K562 (cell line): ENCODE results near the gene FNDC11. TPM values are rescaled to one million over a fixed set of nuclear protein-coding genes. Genes with fewer than 3 reads are reported as not detected.

Experiments used
- ATAC-seq: fragments of 200-7000 bp; cut with Tn5 transposase; 3 replicates; pipeline ENCODE4 v1.9.1; 2020; ENCODE audit warnings: moderate library complexity
- BruUV-seq: library from RNA; stranded (reverse); fragments of 400-500 nt; replicated peaks from 2 replicates; lab custom pipeline; 2021; lab: Mats Ljungman, UMichigan
- CTCF ChIA-PET: fragments of 300-600 bp; formaldehyde crosslinking; extraction: SDS; loops from one replicate; lab custom pipeline; 2021; ENCODE audit warnings: low intra/inter-chr PET ratio; lab: Yijun Ruan, JAX
- POLR2A ChIA-PET: fragments of 300-600, 350-650 bp; sonication (Branson Sonifier 250); formaldehyde crosslinking; extraction: SDS; loops from one replicate; lab custom pipeline; 2021; ENCODE audit warnings: antibody characterized with exemption, inconsistent platforms; lab: Yijun Ruan, JAX
- DNase-seq, 4 experiments: peaks; one replicate each; pipeline versions ENCODE4 v3.0.0 to v3.0.0-alpha.2; 2011 to 2018; ENCODE audit warnings: low spot score in 3 of 4, mixed read lengths in 3 of 4; ENCODE audit errors: extremely low read depth in 1 of 4
- FAIRE-seq: peaks from 2 replicates; lab custom pipeline; 2011; peaks lifted over from hg19 to GRCh38; lab: Jason Lieb, UNC
- H2AFZ ChIP-seq: 2 replicates; pipeline ENCODE4 v1.6.0; 2011; ENCODE audit warnings: low read depth, low read length, control low read depth, inconsistent platforms
- H3K27ac ChIP-seq: fragments of 200-600 bp; 3 replicates; pipeline ENCODE4 v1.8.0; 2011; ENCODE audit warnings: low read depth, mild to moderate bottlenecking, control low read depth, inconsistent platforms, low read length, moderate library complexity, mixed read lengths; ENCODE audit errors: extremely low read depth
- H3K27me3 ChIP-seq, 2 experiments: fragments of 300-600 bp in 1 of 2; 2 replicates in 1 of 2; 3 replicates in 1 of 2; pipeline versions ENCODE4 v1.6.0 to v1.8.0; 2011; ENCODE audit warnings: inconsistent platforms in 2 of 2, low read length in 2 of 2, mild to moderate bottlenecking in 1 of 2, mixed read lengths in 1 of 2, moderate library complexity in 1 of 2; ENCODE audit not compliant: control insufficient read depth in 2 of 2, insufficient read depth in 2 of 2
- H3K36me3 ChIP-seq: fragments of 300-600 bp; 3 replicates; pipeline ENCODE4 v1.8.0; 2011; ENCODE audit warnings: mild to moderate bottlenecking, low read length, inconsistent platforms; ENCODE audit not compliant: control insufficient read depth, insufficient read depth
- H3K4me1 ChIP-seq, 2 experiments: fragments of 200-600 bp in 1 of 2; replicated peaks in 1 of 2; 2 replicates in 1 of 2; 3 replicates in 1 of 2; pipeline versions ENCODE4 v1.5.1 to v1.8.0; 2011; ENCODE audit warnings: inconsistent platforms in 2 of 2, low read length in 2 of 2, mild to moderate bottlenecking in 1 of 2, mixed read lengths in 1 of 2, moderate library complexity in 1 of 2; ENCODE audit not compliant: control insufficient read depth in 2 of 2, insufficient read depth in 2 of 2
- H3K4me2 ChIP-seq: 2 replicates; pipeline ENCODE4 v1.6.1; 2011; ENCODE audit warnings: low read length, control low read depth, inconsistent platforms, mixed read lengths; ENCODE audit not compliant: insufficient read depth
- H3K4me3 ChIP-seq: fragments of 200-600 bp; sonication (generic), shearing (Covaris generic); 2 replicates; pipeline ENCODE4 v1.5.1; 2016; ENCODE audit warnings: control low read depth, inconsistent platforms
- H3K79me2 ChIP-seq: fragments of 200-600 bp; 3 replicates; pipeline ENCODE4 v1.8.0; 2011; ENCODE audit warnings: low read length, inconsistent platforms; ENCODE audit not compliant: control insufficient read depth, insufficient read depth
- H3K9ac ChIP-seq, 2 experiments: 2 replicates each; pipeline versions ENCODE4 v1.6.0 to v1.6.1; 2011; ENCODE audit warnings: low read depth in 2 of 2, low read length in 2 of 2, control low read depth in 1 of 2, inconsistent platforms in 1 of 2, mild to moderate bottlenecking in 1 of 2, mixed read lengths in 1 of 2; ENCODE audit not compliant: insufficient read depth in 1 of 2
- H3K9me1 ChIP-seq: one replicate; pipeline ENCODE4 v1.6.0; 2011; ENCODE audit warnings: inconsistent platforms, mild to moderate bottlenecking, low read length, moderate library complexity; ENCODE audit not compliant: control insufficient read depth, insufficient read depth
- H3K9me3 ChIP-seq: replicated peaks from 2 replicates; pipeline ENCODE4 v1.5.1; 2011; ENCODE audit warnings: low read depth, low read length, inconsistent platforms; ENCODE audit not compliant: control insufficient read depth, insufficient read depth
- H4K20me1 ChIP-seq: replicated peaks from 2 replicates; pipeline ENCODE4 v1.6.1; 2011; ENCODE audit warnings: low read length, inconsistent platforms, mixed read lengths; ENCODE audit not compliant: control insufficient read depth, insufficient read depth
- CCNT2 ChIP-seq: IDR thresholded peaks from 2 replicates; pipeline ENCODE4 v1.6.1; 2011; ENCODE audit warnings: borderline replicate concordance, low read depth, mild to moderate bottlenecking, moderate library complexity, mixed read lengths, low read length; ENCODE audit not compliant: insufficient read length; ENCODE audit errors: extremely low read depth
- CXXC5 ChIP-seq: fragments of 250-450 bp; sonication (Bioruptor Pico); IDR thresholded peaks from 2 replicates; pipeline ENCODE4 v1.8.0; 2022; ENCODE audit warnings: inconsistent platforms, mild to moderate bottlenecking, moderate library complexity
- ELF2 ChIP-seq: fragments of 250-450 bp; sonication (Bioruptor Pico); IDR thresholded peaks from 2 replicates; pipeline ENCODE4 v1.5.0; 2021; ENCODE audit warnings: mild to moderate bottlenecking
- ETS1 ChIP-seq: conservative IDR thresholded peaks from 2 replicates; pipeline ENCODE4 v1.6.1; 2011; ENCODE audit warnings: low read depth, mild to moderate bottlenecking, low read length; ENCODE audit not compliant: control insufficient read depth
- GABPB1 ChIP-seq: sonication (generic); formaldehyde crosslinking; IDR thresholded peaks from 2 replicates; pipeline ENCODE4 v1.8.0; 2022; ENCODE audit warnings: mild to moderate bottlenecking, missing genetic modification reagents
- HDGF ChIP-seq: fragments of 450-650 bp; IDR thresholded peaks from 2 replicates; pipeline ENCODE4 v1.6.1; 2016
- HMGN3 ChIP-seq: IDR thresholded peaks from 2 replicates; pipeline ENCODE4 v1.6.1; 2011; ENCODE audit warnings: borderline replicate concordance, low read depth, mild to moderate bottlenecking, mixed read lengths, low read length; ENCODE audit not compliant: insufficient read length; ENCODE audit errors: extremely low read depth
- KDM2B ChIP-seq: fragments of 250-450 bp; sonication (Bioruptor Pico); IDR thresholded peaks from 2 replicates; pipeline ENCODE4 v1.8.0; 2021; ENCODE audit warnings: mild to moderate bottlenecking, moderate library complexity
- KDM4B ChIP-seq, 2 experiments: fragments of 450-650 bp in 1 of 2; sonication (generic) in 1 of 2; IDR thresholded peaks; 2 replicates each; pipeline ENCODE4 v1.6.1; 2016 to 2017; ENCODE audit warnings: borderline replicate concordance in 2 of 2, antibody characterized with exemption in 1 of 2, low read depth in 1 of 2, mild to moderate bottlenecking in 1 of 2
- MBD2 ChIP-seq: sonication (generic); IDR thresholded peaks from 2 replicates; pipeline ENCODE4 v1.6.1; 2016; ENCODE audit warnings: low read depth, borderline replicate concordance
- MTA2 ChIP-seq: fragments of 450-650 bp; IDR thresholded peaks from 2 replicates; pipeline ENCODE4 v1.6.1; 2016; ENCODE audit warnings: low read depth
- PHF8 ChIP-seq: fragments of 200-600 bp; sonication (generic); IDR thresholded peaks from 2 replicates; pipeline ENCODE4 v1.6.1; 2012; ENCODE audit warnings: mixed run types, mild to moderate bottlenecking, inconsistent platforms, low read length, moderate library complexity, borderline replicate concordance
- POLR2A ChIP-seq: fragments of 450-650 bp; conservative IDR thresholded peaks from 2 replicates; pipeline ENCODE4 v1.6.1; 2016
- POLR2G ChIP-seq: fragments of 200-400 bp; formaldehyde crosslinking; IDR thresholded peaks from 2 replicates; pipeline ENCODE4 v1.6.1; 2017; ENCODE audit warnings: low read depth, mild to moderate bottlenecking, antibody characterized with exemption, low read length, moderate library complexity
- RB1 ChIP-seq: fragments of 450-650 bp; IDR thresholded peaks from 2 replicates; pipeline ENCODE4 v1.6.1; 2017; ENCODE audit warnings: low read depth, mild to moderate bottlenecking
- SIN3A ChIP-seq, 2 experiments: fragments of 150-350 bp in 1 of 2; IDR thresholded peaks; 2 replicates each; pipeline ENCODE4 v1.6.1; 2011 to 2016; ENCODE audit warnings: borderline replicate concordance in 2 of 2, low read depth in 2 of 2, low read length in 2 of 2, mild to moderate bottlenecking in 2 of 2, moderate library complexity in 2 of 2; ENCODE audit not compliant: control insufficient read depth in 1 of 2
- ZBTB7A ChIP-seq: IDR thresholded peaks from 2 replicates; pipeline ENCODE4 v1.6.1; 2011; ENCODE audit warnings: low read depth, mild to moderate bottlenecking, low read length, moderate library complexity, borderline replicate concordance; ENCODE audit not compliant: control insufficient read depth
- ZNF668 ChIP-seq: fragments of 250-450 bp; sonication (Bioruptor Pico); IDR thresholded peaks from 2 replicates; pipeline ENCODE4 v1.8.0; 2022; ENCODE audit warnings: mild to moderate bottlenecking, inconsistent platforms
- WGBS: fragments of 100-300 bp; shearing (Covaris generic); methylation state at CpG from one replicate; pipeline ENCODE4 v1.1.6; 2016; ENCODE audit warnings: low coverage, mixed read lengths; ENCODE audit not compliant: insufficient coverage; ENCODE audit errors: missing lambda C conversion rate; 5-methylcytosine and 5-hydroxymethylcytosine counted together
- in situ Hi-C: fragments of 300-500 bp; cut with MboI; formaldehyde crosslinking; loops from 4 replicates; pipeline ENCODE4 v1.15.0; 2018; ENCODE audit warnings: inconsistent platforms, mixed read lengths
- intact Hi-C: fragments of 100-400 bp; cut with micrococcal nuclease; formaldehyde crosslinking; loops from 2 replicates; pipeline ENCODE4 v1.14.2; 2022
- polyA plus RNA-seq, 8 experiments: library from polyadenylated mRNA; depleted of rRNA in 4 of 8; stranded (reverse) in 5 of 8; unstranded in 3 of 8; fragments of >200 nt; fragmentation: Nextera tagmentation in 2 of 8; fragmentation: Illumina TruSeq in 1 of 8; extraction: Ambion mirVana in 2 of 8; extraction: Trizol in 1 of 8; gene quantifications; 2 replicates each; pipeline versions ENCODE4 v1.2.1 to v1.2.3, GENCODE V29; 2011 to 2014; ENCODE audit warnings: inconsistent platforms in 1 of 8, missing spikeins in 1 of 8
- total RNA-seq, 7 experiments: library from RNA; depleted of rRNA in 6 of 7; stranded (reverse); fragments of >200 nt in 6 of 7; fragmentation: Illumina TruSeq in 2 of 7; extraction: Trizol in 2 of 7; gene quantifications; 2 replicates each; pipeline versions ENCODE4 v1.2.1 to v1.2.3, GENCODE V29; 2011 to 2021; ENCODE audit warnings: low replicate concordance in 1 of 7
- TF ChIP-seq, protein P1 (sequence below): sonication (generic); IDR thresholded peaks from 2 replicates; pipeline ENCODE4 v1.6.1; 2016

Gene FNDC11
- total and polyA plus RNA-seq, 9 of the 15 experiments (the other 6 are each of a cell fraction or from before 2014, with no cell fraction given) = 0.08 to 2.3 (median 0.64) TPM; not detected in 2

- no peaks in the 10 kb centered on the region; a peak in 1 of 5 replicates for H3K27me3 ChIP-seq
- H3K9me3 ChIP-seq = no peaks in the 10 kb centered on the region
- BruUV-seq = no TSS peak
- ATAC-seq (peak; percentile 86), DNase-seq (peak; percentile 91 to 93 (median 92)), FAIRE-seq (peak; percentile 96)
- WGBS = 1% methylated on average over 16 of the region's 37 CpGs
- H2AFZ ChIP-seq = peak overlapping the region; percentile 89
- H3K79me2 ChIP-seq = no peaks in the 10 kb centered on the region
- H3K9me1 ChIP-seq = no peaks in the 10 kb centered on the region
- H3K27ac ChIP-seq = peak overlapping the region; percentile 60
- intact Hi-C loops = loop anchor here (10.0 kb wide), 1 partner anchor 311 kb away; the partner anchor contains the start of genes ABHD16B and TPD52L2
- peak overlapping the region; percentile 76 for H3K4me3 ChIP-seq
- H3K4me1 ChIP-seq = peaks cover 15 to 69% of the 10 kb centered on the region in 2 experiments
- H4K20me1 ChIP-seq = no peaks in the 10 kb centered on the region
- peak overlapping the region; percentile 84 for H3K4me2 ChIP-seq
- in situ Hi-C loops = no loop called here
- CTCF ChIA-PET = interaction anchor here (0.7 kb wide), 1 partner anchor 57 kb away, joined by 3 read pairs; no protein-coding TSS in a partner anchor
- peak overlapping the region; percentile 55 to 91 for H3K9ac ChIP-seq
- H3K36me3 ChIP-seq = no peaks in the 10 kb centered on the region
- POLR2A ChIA-PET = interaction anchor here (0.6 to 1.5 kb wide), 5 partner anchors 17 to 331 kb away, joined by 3 to 7 read pairs (median 3); partner anchors contain the start of gene PPDPF
- peak; percentile 59; the same call in 1 of the 2 replicates for TF ChIP-seq POLR2A
- peak in 1 of 2 experiments; percentile 56; a peak in 1 of 4 replicates for TF ChIP-seq SIN3A (IDR thresholded peaks at IDR 0.05; ENCODE audit: borderline replicate concordance in 2 of 2, control insufficient read depth in 1 of 2, low read depth in 2 of 2, low read length in 2 of 2)
- TF ChIP-seq KDM2B (CRISPR knock-in tag) = 0 out of 2 replicates have a peak, but pooled peaks have one; percentile 11
- peak; percentile 56; the same call in 1 of the 2 replicates for TF ChIP-seq PHF8
- TF ChIP-seq ELF2 (CRISPR knock-in tag) = no peak
- peak; percentile 10; the same call in 1 of the 2 replicates for TF ChIP-seq ZBTB7A
- 0 out of 4 replicates have a peak, but pooled peaks of 1 of the 2 experiments have one; percentile 25 for TF ChIP-seq KDM4B (IDR thresholded peaks at IDR 0.05; ENCODE audit: borderline replicate concordance in 2 of 2, low read depth in 1 of 2)
- TF ChIP-seq ZNF668 (CRISPR knock-in tag) = no peak
- TF ChIP-seq HMGN3 = peak; percentile 74
- TF ChIP-seq ETS1 = 0 out of 2 replicates have a peak, but pooled peaks have one; percentile 12
- TF ChIP-seq RB1 = 0 out of 2 replicates have a peak, but pooled peaks have one; percentile 50
- TF ChIP-seq HDGF = 0 out of 2 replicates have a peak, but pooled peaks have one; percentile 52
- no peak for TF ChIP-seq MTA2
- 0 out of 2 replicates have a peak, but pooled peaks have one; percentile 61 for TF ChIP-seq CXXC5
- TF ChIP-seq POLR2G = peak; percentile 55
- peak; percentile 44; the same call in 1 of the 2 replicates for TF ChIP-seq MBD2
- peak; percentile 76 for TF ChIP-seq CCNT2
- peak; percentile 1; the same call in 1 of the 2 replicates for TF ChIP-seq GABPB1
- TF ChIP-seq, protein P1, sequence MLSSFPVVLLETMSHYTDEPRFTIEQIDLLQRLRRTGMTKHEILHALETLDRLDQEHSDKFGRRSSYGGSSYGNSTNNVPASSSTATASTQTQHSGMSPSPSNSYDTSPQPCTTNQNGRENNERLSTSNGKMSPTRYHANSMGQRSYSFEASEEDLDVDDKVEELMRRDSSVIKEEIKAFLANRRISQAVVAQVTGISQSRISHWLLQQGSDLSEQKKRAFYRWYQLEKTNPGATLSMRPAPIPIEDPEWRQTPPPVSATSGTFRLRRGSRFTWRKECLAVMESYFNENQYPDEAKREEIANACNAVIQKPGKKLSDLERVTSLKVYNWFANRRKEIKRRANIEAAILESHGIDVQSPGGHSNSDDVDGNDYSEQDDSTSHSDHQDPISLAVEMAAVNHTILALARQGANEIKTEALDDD = no peak
Measured at GRCh38 chr20:63553251-63553932, 567 bp upstream of the FNDC11 start.
